ENCODE results near the gene PHAX. TPM values are rescaled to one million over a fixed set of nuclear protein-coding genes. Genes with fewer than 3 reads are reported as not detected.
"Not testable (repeated sequence)": the region's sequence is repeated elsewhere in the genome, so short reads cannot be mapped to it uniquely, and the experiment has no call there.

PHAX gene
- 51.4 and 54.5 TPM in 2 replicates for total RNA-seq
- polyA plus RNA-seq: 103 TPM in 2 replicates
- 54.4 and 60.6 TPM in 2 replicates for polyA plus RNA-seq (2012)
- polyA minus RNA-seq (ENCODE audit: low replicate concordance): 13.9 and 25.3 TPM in 2 replicates

- peaks cover 44% of the 10 kb centered on the region for H3K79me2 ChIP-seq (ENCODE audit: control insufficient read depth, insufficient read depth, low read length)
- peak within 1 kb of the TSS; percentile 76 to 96 (median 94) for H3K4me3 ChIP-seq (replicated peaks in 1 of 4; ENCODE audit: control extremely low read depth in 1 of 4, insufficient read depth in 1 of 4, low read depth in 3 of 4, low read length in 4 of 4)
- H4K20me1 ChIP-seq (ENCODE audit: control insufficient read depth, extremely low read depth, insufficient read depth, low read length): no peaks in the 10 kb centered on the region
- H3K4me2 ChIP-seq (ENCODE audit: extremely low read depth, insufficient read depth, low read length): peak within 1 kb of the TSS; percentile 83
- H3K9ac ChIP-seq (ENCODE audit: insufficient read depth, low read length): peak within 1 kb of the TSS; percentile 89
- H3K4me1 ChIP-seq (ENCODE audit: control insufficient read depth, extremely low read depth, insufficient read depth, low read length): peaks cover 2% of the 10 kb centered on the region
- no peaks in the 10 kb centered on the region for H3K27me3 ChIP-seq (ENCODE audit: control insufficient read depth, insufficient read depth, low read length)
- H3K27ac ChIP-seq (ENCODE audit: insufficient read depth, low read length): peak within 1 kb of the TSS; percentile 91
- no peaks in the 10 kb centered on the region for H3K36me3 ChIP-seq (ENCODE audit: control insufficient read depth, insufficient read depth, low read length)
- peak within 1 kb of the TSS; percentile 99 for H2AFZ ChIP-seq (ENCODE audit: low read length)
- peak; percentile 76 to 78 for DNase-seq (ENCODE audit: low read depth in 2 of 2)
- H3K9me3 ChIP-seq (ENCODE audit: control insufficient read depth, insufficient read depth, low read depth, low read length): no peaks in the 10 kb centered on the region
- TF ChIP-seq EZH2 (IDR thresholded peaks at IDR 0.05; ENCODE audit: low read length, missing control alignments): no peak
- peak; percentile 49 to 59 for TF ChIP-seq CTCF (conservative IDR thresholded peaks at IDR 0.05 in 1 of 2, IDR thresholded peaks at IDR 0.05 in 1 of 2; ENCODE audit: low read depth in 1 of 2, low read length in 2 of 2)
Measured at GRCh38 chr5:126600631-126601511, at the start of gene PHAX. Gene PHAX, plus strand, starts transcription at chr5:126600947. Its CDS starts 16 bp downstream, at chr5:126600963.

GRCh38 chr5:126552614-126553013 lies 48.1 kb upstream of the PHAX start:
- TF ChIP-seq CTCF (conservative IDR thresholded peaks at IDR 0.05 in 1 of 2, IDR thresholded peaks at IDR 0.05 in 1 of 2; ENCODE audit: low read depth in 1 of 2, low read length in 2 of 2): no peak
- TF ChIP-seq EZH2 (IDR thresholded peaks at IDR 0.05; ENCODE audit: low read length, missing control alignments): no peak
- Histone ChIP-seq H3K79me2 (ENCODE audit: control insufficient read depth, insufficient read depth, low read length) (no peaks in the 10 kb centered on the region), H3K9me3 (ENCODE audit: control insufficient read depth, insufficient read depth, low read depth, low read length) (no peaks in the 10 kb centered on the region)

GRCh38 chr5:126555101-126555500 lies 45.6 kb upstream of the PHAX start:
- not testable (repeated sequence) for H3K4me3 ChIP-seq (replicated peaks in 1 of 4; ENCODE audit: control extremely low read depth in 1 of 4, insufficient read depth in 1 of 4, low read depth in 3 of 4, low read length in 4 of 4); H3K27me3 ChIP-seq (ENCODE audit: control insufficient read depth, insufficient read depth, low read length)

More at GRCh38 chr5:126552614-126553013, 48.1 kb upstream of the PHAX start:
- no peaks in the 10 kb centered on the region for H3K4me1 ChIP-seq (ENCODE audit: control insufficient read depth, extremely low read depth, insufficient read depth, low read length)
- no peaks in the 10 kb centered on the region for H3K36me3 ChIP-seq (ENCODE audit: control insufficient read depth, insufficient read depth, low read length)
- H3K9ac ChIP-seq (ENCODE audit: insufficient read depth, low read length): no peak overlapping the region
- no peak overlapping the region for H3K4me3 ChIP-seq (replicated peaks in 1 of 4; ENCODE audit: control extremely low read depth in 1 of 4, insufficient read depth in 1 of 4, low read depth in 3 of 4, low read length in 4 of 4)
- no peaks in the 10 kb centered on the region for H4K20me1 ChIP-seq (ENCODE audit: control insufficient read depth, extremely low read depth, insufficient read depth, low read length)
- H3K27me3 ChIP-seq (ENCODE audit: control insufficient read depth, insufficient read depth, low read length): no peaks in the 10 kb centered on the region
- no peak overlapping the region for H3K27ac ChIP-seq (ENCODE audit: insufficient read depth, low read length)
- no peak overlapping the region for H3K4me2 ChIP-seq (ENCODE audit: extremely low read depth, insufficient read depth, low read length)
- H2AFZ ChIP-seq (ENCODE audit: low read length): no peak overlapping the region
- DNase-seq (ENCODE audit: low read depth in 2 of 2): no peak

More at GRCh38 chr5:126555101-126555500, 45.6 kb upstream of the PHAX start:
- not testable (repeated sequence) for H3K27ac ChIP-seq (ENCODE audit: insufficient read depth, low read length); H3K9me3 ChIP-seq (ENCODE audit: control insufficient read depth, insufficient read depth, low read depth, low read length); DNase-seq (ENCODE audit: low read depth in 2 of 2); H3K36me3 ChIP-seq (ENCODE audit: control insufficient read depth, insufficient read depth, low read length); H2AFZ ChIP-seq (ENCODE audit: low read length); H3K9ac ChIP-seq (ENCODE audit: insufficient read depth, low read length); H3K4me1 ChIP-seq (ENCODE audit: control insufficient read depth, extremely low read depth, insufficient read depth, low read length); H3K79me2 ChIP-seq (ENCODE audit: control insufficient read depth, insufficient read depth, low read length); H3K4me2 ChIP-seq (ENCODE audit: extremely low read depth, insufficient read depth, low read length); H4K20me1 ChIP-seq (ENCODE audit: control insufficient read depth, extremely low read depth, insufficient read depth, low read length)

Data from fibroblast of lung (primary cell).